GM21360 (cell line): ENCODE data around the gene CYP4V2.
"Not testable (repeated sequence)": the region's sequence is repeated elsewhere in the genome, so short reads cannot be mapped to it uniquely, and the experiment has no call there.

Experiments used
- ATAC-seq: cut with Tn5 transposase; IDR thresholded peaks from one replicate; pipeline ENCODE4 v1.9.1; 2021; ENCODE audit warnings: mild to moderate bottlenecking, moderate library complexity; ENCODE audit not compliant: unreplicated experiment

Gene CYP4V2

GRCh38 chr4:186227744-186228513 is 36.6 kb downstream of the CYP4V2 start:
- no peak for ATAC-seq

- ATAC-seq = no peak
Observed at GRCh38 chr4:186228514-186228894, 37.1 kb downstream of the CYP4V2 start.

- ATAC-seq = no peak
Observed at GRCh38 chr4:186234367-186234766, 43.0 kb downstream of the CYP4V2 start.

GRCh38 chr4:186236126-186236525 is 44.8 kb downstream of the CYP4V2 start:
- no peak for ATAC-seq

- ATAC-seq = no peak
Observed at GRCh38 chr4:186240452-186240847, 49.1 kb downstream of the CYP4V2 start.

GRCh38 chr4:186240848-186241491 is 49.6 kb downstream of the CYP4V2 start:
- no peak for ATAC-seq

- ATAC-seq = no peak
Observed at GRCh38 chr4:186241616-186242015, 50.2 kb downstream of the CYP4V2 start.

- ATAC-seq = not testable (repeated sequence)
Observed at GRCh38 chr4:186242031-186242430, 50.7 kb downstream of the CYP4V2 start.

- ATAC-seq = no peak
Observed at GRCh38 chr4:186243331-186243730, 52.0 kb downstream of the CYP4V2 start.

- ATAC-seq = no peak
Observed at GRCh38 chr4:186244835-186245234, 53.5 kb downstream of the CYP4V2 start.

GRCh38 chr4:186247062-186247752 is 55.8 kb downstream of the CYP4V2 start:
- ATAC-seq = not testable (repeated sequence)

GRCh38 chr4:186248643-186249042 is 57.3 kb downstream of the CYP4V2 start:
- no peak for ATAC-seq

- ATAC-seq = no peak
Observed at GRCh38 chr4:186249785-186250754, 58.7 kb downstream of the CYP4V2 start.

GRCh38 chr4:186250760-186251159 is 59.4 kb downstream of the CYP4V2 start:
- ATAC-seq = no peak

- ATAC-seq = no peak
Observed at GRCh38 chr4:186255122-186255521, 63.8 kb downstream of the CYP4V2 start.

- ATAC-seq = no peak
Observed at GRCh38 chr4:186258216-186258811, 66.9 kb downstream of the CYP4V2 start.

- no peak for ATAC-seq
Observed at GRCh38 chr4:186260117-186260503, 68.7 kb downstream of the CYP4V2 start.
